Immature natural killer cell (primary cell): ENCODE results near the gene TCF15. TPM values are rescaled to one million over a fixed set of nuclear protein-coding genes. Genes with fewer than 3 reads are reported as not detected.

Source experiments
- DNase-seq, 3 donors: peaks; one replicate each; pipeline ENCODE4 v3.0.0; 2022; ENCODE audit warnings: mixed read lengths in 1 of 3
- H3K27ac Mint-ChIP-seq, 6 donors: one replicate each; pipeline ENCODE4 v1.8.0; 2020; ENCODE audit warnings: mixed read lengths in 6 of 6, mild to moderate bottlenecking in 5 of 6, inconsistent platforms in 4 of 6, moderate library complexity in 3 of 6
- H3K27me3 Mint-ChIP-seq, 3 donors: one replicate each; pipeline ENCODE4 v1.8.0; 2020 to 2021; ENCODE audit warnings: low read depth in 3 of 3, mild to moderate bottlenecking in 3 of 3, mixed read lengths in 3 of 3, moderate library complexity in 3 of 3, inconsistent platforms in 1 of 3
- H3K36me3 Mint-ChIP-seq, 3 donors: one replicate each; pipeline ENCODE4 v1.8.0; 2020; ENCODE audit warnings: mixed read lengths in 3 of 3, inconsistent platforms in 2 of 3, mild to moderate bottlenecking in 2 of 3
- H3K4me1 Mint-ChIP-seq, 2 donors: one replicate each; pipeline ENCODE4 v1.8.0; 2020; ENCODE audit warnings: inconsistent platforms in 2 of 2, mild to moderate bottlenecking in 2 of 2, mixed read lengths in 2 of 2, moderate library complexity in 1 of 2
- H3K4me3 Mint-ChIP-seq, 5 donors: one replicate each; pipeline ENCODE4 v1.8.0; 2020; ENCODE audit warnings: mild to moderate bottlenecking in 5 of 5, mixed read lengths in 5 of 5, inconsistent platforms in 3 of 5, moderate library complexity in 3 of 5
- H3K9me3 Mint-ChIP-seq, 6 donors: one replicate each; pipeline ENCODE4 v1.8.0; 2020; ENCODE audit warnings: mild to moderate bottlenecking in 6 of 6, mixed read lengths in 6 of 6, inconsistent platforms in 4 of 6, moderate library complexity in 3 of 6
- polyA plus RNA-seq, 3 donors: library from polyadenylated mRNA; unstranded; fragments of 300-500 nt; fragmentation: Illumina TruSeq; gene quantifications; one replicate each; pipeline ENCODE4 v1.2.3, GENCODE V29; 2021

Gene TCF15
- polyA plus RNA-seq, 3 donors from 2014 or later: not detected

- peaks cover 0 to 7% of the 10 kb centered on the region in 2 donors for H3K4me1 Mint-ChIP-seq
- peaks cover 0 to 5% (median 0%) of the 10 kb centered on the region in 6 donors for H3K9me3 Mint-ChIP-seq
- H3K27me3 Mint-ChIP-seq: peaks cover 5 to 24% (median 20%) of the 10 kb centered on the region in 3 donors
- peak overlapping the region in 1 of 5 donors; percentile 36 for H3K4me3 Mint-ChIP-seq
- no peak overlapping the region for H3K27ac Mint-ChIP-seq
- no peak for DNase-seq
- no peaks in the 10 kb centered on the region for H3K36me3 Mint-ChIP-seq
Measured at GRCh38 chr20:611843-612185, 1.7 kb upstream of the TCF15 start.

DNA sequence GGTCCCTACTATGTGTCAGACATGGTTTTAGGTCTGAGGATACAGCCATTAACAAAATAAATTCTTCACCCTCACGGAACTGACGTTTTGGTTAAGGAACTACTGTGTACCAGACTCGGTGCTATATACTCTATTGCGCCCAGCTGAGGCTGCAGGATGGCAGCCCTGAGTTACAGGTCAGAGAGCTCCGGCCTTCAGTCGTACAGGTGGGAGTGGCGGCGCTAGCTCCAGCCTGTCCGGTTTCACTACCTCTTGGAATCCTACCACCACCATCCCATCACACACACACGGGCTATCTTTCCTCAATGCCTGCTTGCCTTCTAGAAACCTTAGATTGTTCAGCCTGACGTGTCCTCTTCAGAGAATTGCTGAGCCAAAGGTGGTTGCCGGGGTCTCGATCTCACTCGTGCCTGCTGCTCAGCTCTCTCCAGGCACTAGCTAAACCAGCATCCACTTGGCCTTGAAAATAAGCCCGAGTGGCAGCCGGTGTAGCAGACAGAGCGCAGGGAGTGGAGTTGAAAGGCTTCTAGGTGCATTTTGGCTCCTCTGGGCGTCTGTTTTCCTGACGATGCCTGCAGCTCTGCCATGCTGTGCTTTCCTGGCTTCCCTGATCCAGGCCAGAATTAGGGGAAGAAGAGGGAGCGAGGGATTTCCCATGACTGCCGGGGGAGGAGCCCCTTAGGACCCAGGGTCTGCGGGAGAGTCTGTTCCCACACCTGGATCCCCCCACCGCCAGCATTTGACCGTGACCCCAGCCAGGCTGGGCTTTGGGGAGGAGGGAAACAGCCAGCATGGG, 1.1 kb upstream of the TCF15 start:
- Mint-ChIP-seq H3K27ac (no peak overlapping the region), H3K4me3 (peak overlapping the region; percentile 20 to 61 (median 36)), H3K36me3 (no peaks in the 10 kb centered on the region), H3K4me1 (peaks cover 0 to 7% of the 10 kb centered on the region in 2 donors), H3K9me3 (peaks cover 0 to 5% (median 0%) of the 10 kb centered on the region in 6 donors), H3K27me3 (peaks cover 5 to 24% (median 20%) of the 10 kb centered on the region in 3 donors)
- DNase-seq: no peak

- Mint-ChIP-seq H3K27me3 (peaks cover 2 to 24% (median 20%) of the 10 kb centered on the region in 3 donors), H3K36me3 (no peaks in the 10 kb centered on the region), H3K9me3 (peaks cover 0 to 5% (median 0%) of the 10 kb centered on the region in 6 donors), H3K4me1 (peaks cover 0 to 7% of the 10 kb centered on the region in 2 donors), H3K4me3 (peak overlapping the region in 1 of 5 donors; percentile 10), H3K27ac (no peak overlapping the region)
- DNase-seq: no peak
Measured at GRCh38 chr20:609371-609964, 641 bp downstream of the TCF15 start.

DNA sequence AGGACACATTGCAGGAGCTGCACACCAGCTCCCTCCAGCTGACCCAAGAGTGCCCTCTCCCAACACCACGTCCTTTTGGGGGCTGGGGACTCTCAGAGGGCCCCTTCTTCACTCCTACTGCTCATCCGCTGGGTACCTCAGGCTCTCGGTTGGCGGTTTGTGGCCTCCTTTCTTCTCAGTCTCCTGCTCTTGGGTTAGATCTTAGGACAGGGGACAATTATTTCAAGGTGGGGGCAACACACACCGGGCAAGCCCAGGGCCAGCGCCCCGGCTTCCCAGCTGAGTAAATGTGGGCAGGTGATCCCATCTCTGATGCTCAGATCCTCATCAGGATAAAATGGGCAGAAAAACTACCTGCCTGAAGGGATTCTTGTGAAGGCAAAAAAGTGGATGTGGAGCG, 1.1 kb downstream of the TCF15 start:
- no peaks in the 10 kb centered on the region for H3K36me3 Mint-ChIP-seq
- H3K4me3 Mint-ChIP-seq: peak overlapping the region in 1 of 5 donors; percentile 10
- no peak for DNase-seq
- peaks cover 0 to 7% of the 10 kb centered on the region in 2 donors for H3K4me1 Mint-ChIP-seq
- no peak overlapping the region for H3K27ac Mint-ChIP-seq
- peaks cover 0 to 5% (median 0%) of the 10 kb centered on the region in 6 donors for H3K9me3 Mint-ChIP-seq
- peaks cover 2 to 24% (median 20%) of the 10 kb centered on the region in 3 donors for H3K27me3 Mint-ChIP-seq

- Mint-ChIP-seq H3K4me1 (peaks cover 0 to 7% of the 10 kb centered on the region in 2 donors), H3K27me3 (peaks cover 2 to 20% (median 20%) of the 10 kb centered on the region in 3 donors), H3K27ac (no peak overlapping the region), H3K9me3 (peaks cover 0 to 5% (median 0%) of the 10 kb centered on the region in 6 donors), H3K4me3 (no peak overlapping the region), H3K36me3 (no peaks in the 10 kb centered on the region)
- DNase-seq: no peak
Measured at GRCh38 chr20:607476-607875, 2.6 kb downstream of the TCF15 start.

- Mint-ChIP-seq H3K4me3 (no peak overlapping the region), H3K9me3 (no peaks in the 10 kb centered on the region), H3K4me1 (no peaks in the 10 kb centered on the region), H3K27ac (no peak overlapping the region), H3K27me3 (peaks cover 0 to 6% (median 5%) of the 10 kb centered on the region in 3 donors), H3K36me3 (no peaks in the 10 kb centered on the region)
- DNase-seq: no peak
Measured at GRCh38 chr20:605237-605636, 4.9 kb downstream of the TCF15 start.

DNA sequence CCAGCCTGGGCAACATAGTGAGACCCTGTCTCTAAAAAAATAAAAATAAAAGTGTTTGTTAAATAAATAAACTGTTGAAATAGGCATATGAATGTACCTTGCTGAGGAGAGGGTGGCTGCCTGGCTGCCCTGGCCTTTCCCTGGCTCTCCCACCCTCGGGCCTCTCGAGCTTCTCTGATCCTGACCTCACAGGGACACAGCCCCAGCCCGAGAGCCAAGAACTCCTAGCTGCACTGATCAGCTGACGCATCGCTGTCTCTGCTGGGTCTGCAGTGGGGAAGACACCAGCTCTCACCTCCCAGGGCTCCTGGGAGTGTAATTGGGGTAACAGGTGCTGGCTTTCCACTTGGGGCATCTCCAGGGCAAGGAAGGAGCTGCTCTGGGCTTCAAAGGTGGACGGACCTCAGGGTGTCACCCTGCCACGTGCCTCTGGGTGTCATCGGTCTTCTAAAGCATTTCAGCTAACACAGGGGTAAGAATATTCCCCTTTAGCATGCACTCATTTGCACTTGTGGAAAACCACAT, 6.9 kb downstream of the TCF15 start:
- Mint-ChIP-seq H3K9me3 (no peaks in the 10 kb centered on the region), H3K27ac (no peak overlapping the region), H3K4me1 (no peaks in the 10 kb centered on the region), H3K27me3 (peaks cover 0 to 6% (median 5%) of the 10 kb centered on the region in 3 donors), H3K4me3 (no peak overlapping the region), H3K36me3 (no peaks in the 10 kb centered on the region)
- DNase-seq: no peak

GRCh38 chr20:602111-602970, 7.8 kb downstream of the TCF15 start:
- Mint-ChIP-seq H3K27me3 (peaks cover 0 to 5% (median 2%) of the 10 kb centered on the region in 3 donors), H3K4me3 (no peak overlapping the region), H3K27ac (no peak overlapping the region), H3K9me3 (no peaks in the 10 kb centered on the region), H3K4me1 (no peaks in the 10 kb centered on the region), H3K36me3 (no peaks in the 10 kb centered on the region)
- no peak for DNase-seq

DNA sequence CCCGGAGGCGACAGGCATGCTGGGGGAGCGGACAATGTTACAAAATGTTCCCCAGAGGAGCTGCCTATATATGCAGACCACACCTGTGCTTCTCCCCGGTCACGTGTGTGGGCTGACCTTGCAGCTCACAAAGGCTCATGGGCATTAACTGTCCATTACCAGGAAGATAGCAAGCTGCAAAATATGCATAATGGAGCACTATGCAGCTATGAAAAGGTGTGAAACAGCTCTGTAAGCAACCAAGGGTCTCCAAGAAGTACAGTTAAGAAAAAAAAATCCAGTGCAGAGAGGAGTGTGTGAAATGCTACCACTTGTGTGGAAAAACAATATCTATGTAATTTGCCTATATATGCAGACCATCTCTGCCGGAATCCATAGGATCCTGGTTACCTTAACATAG, 9.4 kb downstream of the TCF15 start:
- no peak for DNase-seq
- Mint-ChIP-seq H3K4me3 (no peak overlapping the region), H3K36me3 (no peaks in the 10 kb centered on the region), H3K4me1 (no peaks in the 10 kb centered on the region), H3K27me3 (peaks cover 0 to 7% (median 2%) of the 10 kb centered on the region in 3 donors), H3K9me3 (no peaks in the 10 kb centered on the region), H3K27ac (no peak overlapping the region)

DNA sequence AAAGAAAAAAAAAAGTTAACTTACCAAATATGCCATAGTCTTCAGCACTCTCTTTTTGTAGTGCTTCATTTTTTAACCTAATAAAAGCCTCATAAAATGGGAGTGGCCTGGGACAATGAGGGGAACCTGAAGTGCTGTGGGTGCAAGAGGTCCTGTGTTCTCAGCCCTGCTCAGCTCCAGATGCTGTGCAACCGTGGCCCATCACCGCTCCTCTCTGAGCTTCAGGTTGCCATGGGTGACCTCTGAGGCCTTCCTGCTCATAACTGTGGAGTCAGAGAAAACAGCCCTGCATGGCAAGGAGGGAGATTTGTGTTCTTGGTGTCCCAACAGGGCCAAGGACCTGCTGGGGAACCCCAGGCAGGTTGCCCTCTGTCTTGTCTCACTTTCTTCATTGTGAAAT, 10.0 kb downstream of the TCF15 start:
- H3K4me3 Mint-ChIP-seq: no peak overlapping the region
- no peaks in the 10 kb centered on the region for H3K4me1 Mint-ChIP-seq
- no peak for DNase-seq
- no peaks in the 10 kb centered on the region for H3K36me3 Mint-ChIP-seq
- H3K27me3 Mint-ChIP-seq: peaks cover 0 to 7% (median 2%) of the 10 kb centered on the region in 3 donors
- no peak overlapping the region for H3K27ac Mint-ChIP-seq
- H3K9me3 Mint-ChIP-seq: no peaks in the 10 kb centered on the region

DNA sequence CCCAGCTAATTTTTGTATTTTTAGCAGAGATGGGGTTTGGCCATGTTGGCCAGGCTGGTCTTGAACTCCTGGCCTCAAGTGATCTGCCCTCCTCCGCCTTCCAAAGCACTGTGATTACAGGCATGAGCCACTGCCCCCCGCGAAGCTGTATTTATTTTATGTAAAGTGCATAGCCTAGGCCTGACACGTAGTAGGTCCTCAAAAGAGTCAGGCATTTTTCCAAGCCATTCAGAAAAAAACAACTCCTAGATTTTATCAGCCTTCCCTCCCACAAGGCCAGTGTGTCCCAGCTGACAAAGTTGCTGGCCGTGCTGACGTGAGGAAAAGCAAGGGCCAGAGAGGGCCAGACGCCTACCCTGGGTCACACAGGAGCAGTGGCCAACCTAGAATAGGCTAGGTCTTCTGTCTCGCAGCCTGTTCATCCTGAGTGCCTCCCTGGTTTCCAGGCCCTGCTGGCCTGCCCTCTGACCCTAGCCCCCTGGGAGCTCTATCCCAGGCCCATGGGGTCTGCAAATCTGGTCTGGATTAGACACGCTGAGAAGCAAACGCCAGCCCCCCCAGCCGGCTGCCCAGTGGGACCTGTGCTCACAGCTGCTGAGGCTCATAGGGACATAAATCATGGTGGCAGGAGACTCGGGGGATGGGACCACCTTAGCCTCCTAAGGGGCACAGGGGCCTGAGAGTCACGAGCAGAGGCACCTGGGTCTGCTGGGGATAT, 11.8 kb downstream of the TCF15 start:
- no peak overlapping the region for H3K4me3 Mint-ChIP-seq
- H3K9me3 Mint-ChIP-seq: no peaks in the 10 kb centered on the region
- no peaks in the 10 kb centered on the region for H3K36me3 Mint-ChIP-seq
- no peaks in the 10 kb centered on the region for H3K4me1 Mint-ChIP-seq
- no peak for DNase-seq
- H3K27me3 Mint-ChIP-seq: peaks cover 0 to 4% (median 0%) of the 10 kb centered on the region in 3 donors
- H3K27ac Mint-ChIP-seq: no peak overlapping the region

GRCh38 chr20:597560-597959, 12.5 kb downstream of the TCF15 start:
- Mint-ChIP-seq H3K27ac (no peak overlapping the region), H3K4me1 (no peaks in the 10 kb centered on the region), H3K36me3 (no peaks in the 10 kb centered on the region), H3K4me3 (no peak overlapping the region), H3K27me3 (peaks cover 0 to 7% (median 0%) of the 10 kb centered on the region in 3 donors), H3K9me3 (no peaks in the 10 kb centered on the region)
- DNase-seq: no peak
